ENCODE measurements around the gene LMOD3.
A peak's percentile ranks its signal among the peaks of the same experiment; 100 is the strongest.

Gene LMOD3

GRCh38 chr3:69120879-69121464, 1.4 kb downstream of the LMOD3 start:
- POLR2A ChIA-PET (ENCODE audit: low non-redundant PET) = no interaction called here
- CTCF ChIA-PET = interaction anchor here (0.6 to 1.2 kb wide), 10 partner anchors 19 to 1271 kb away, joined by 3 to 5 read pairs (median 4); no protein-coding TSS in a partner anchor
- TF ChIP-seq, protein P1, sequence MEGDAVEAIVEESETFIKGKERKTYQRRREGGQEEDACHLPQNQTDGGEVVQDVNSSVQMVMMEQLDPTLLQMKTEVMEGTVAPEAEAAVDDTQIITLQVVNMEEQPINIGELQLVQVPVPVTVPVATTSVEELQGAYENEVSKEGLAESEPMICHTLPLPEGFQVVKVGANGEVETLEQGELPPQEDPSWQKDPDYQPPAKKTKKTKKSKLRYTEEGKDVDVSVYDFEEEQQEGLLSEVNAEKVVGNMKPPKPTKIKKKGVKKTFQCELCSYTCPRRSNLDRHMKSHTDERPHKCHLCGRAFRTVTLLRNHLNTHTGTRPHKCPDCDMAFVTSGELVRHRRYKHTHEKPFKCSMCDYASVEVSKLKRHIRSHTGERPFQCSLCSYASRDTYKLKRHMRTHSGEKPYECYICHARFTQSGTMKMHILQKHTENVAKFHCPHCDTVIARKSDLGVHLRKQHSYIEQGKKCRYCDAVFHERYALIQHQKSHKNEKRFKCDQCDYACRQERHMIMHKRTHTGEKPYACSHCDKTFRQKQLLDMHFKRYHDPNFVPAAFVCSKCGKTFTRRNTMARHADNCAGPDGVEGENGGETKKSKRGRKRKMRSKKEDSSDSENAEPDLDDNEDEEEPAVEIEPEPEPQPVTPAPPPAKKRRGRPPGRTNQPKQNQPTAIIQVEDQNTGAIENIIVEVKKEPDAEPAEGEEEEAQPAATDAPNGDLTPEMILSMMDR (conservative IDR thresholded peaks at IDR 0.05; ENCODE audit: low read depth) = peak; percentile 92
- no peak overlapping the region for H3K27ac ChIP-seq
- DNase-seq (ENCODE audit: low spot score) = peak; percentile 31

GRCh38 chr3:69119681-69120080, 2.7 kb downstream of the LMOD3 start:
- ChIA-PET CTCF (interaction anchor here (0.7 kb wide), 1 partner anchor 27 kb away, joined by 3 read pairs; no protein-coding TSS in a partner anchor), POLR2A (ENCODE audit: low non-redundant PET) (no interaction called here)
- DNase-seq (ENCODE audit: low spot score) = no peak
- H3K27ac ChIP-seq = no peak overlapping the region
- TF ChIP-seq, protein P1 (conservative IDR thresholded peaks at IDR 0.05; ENCODE audit: low read depth) = no peak

- CTCF ChIA-PET = interaction anchor here (0.6 kb wide), 1 partner anchor 187 kb away, joined by 4 read pairs; no protein-coding TSS in a partner anchor
- DNase-seq (ENCODE audit: low spot score) = no peak
- POLR2A ChIA-PET (ENCODE audit: low non-redundant PET) = no interaction called here
- TF ChIP-seq, protein P1 (conservative IDR thresholded peaks at IDR 0.05; ENCODE audit: low read depth) = no peak
- no peak overlapping the region for H3K27ac ChIP-seq
Observed at GRCh38 chr3:69119138-69119537, 3.3 kb downstream of the LMOD3 start.

DNA sequence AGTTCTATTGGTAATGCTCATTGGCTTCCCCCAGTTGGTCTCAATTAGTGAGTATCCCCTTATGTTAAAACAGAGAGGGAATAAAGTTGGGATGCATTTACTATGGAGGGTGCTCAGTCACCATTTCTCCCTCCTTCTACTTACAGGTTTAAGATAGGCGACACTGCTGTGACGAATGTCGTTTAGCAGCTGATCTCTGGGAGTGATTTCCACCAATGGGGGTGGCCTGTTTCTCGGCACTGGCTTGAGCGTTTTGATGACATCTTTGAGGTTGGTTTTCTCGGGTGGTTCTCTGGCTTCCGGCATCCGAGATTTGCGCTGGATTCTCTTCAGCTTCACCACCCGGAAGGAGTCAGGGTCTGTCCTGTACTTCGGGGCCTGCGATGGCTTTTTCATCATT, 3.8 kb downstream of the LMOD3 start:
- no peak overlapping the region for H3K27ac ChIP-seq
- TF ChIP-seq, protein P1 (conservative IDR thresholded peaks at IDR 0.05; ENCODE audit: low read depth) = no peak
- no peak for DNase-seq (ENCODE audit: low spot score)
- CTCF ChIA-PET = interaction anchor here (0.6 kb wide), 1 partner anchor 187 kb away, joined by 4 read pairs; no protein-coding TSS in a partner anchor
- POLR2A ChIA-PET (ENCODE audit: low non-redundant PET) = no interaction called here

DNA sequence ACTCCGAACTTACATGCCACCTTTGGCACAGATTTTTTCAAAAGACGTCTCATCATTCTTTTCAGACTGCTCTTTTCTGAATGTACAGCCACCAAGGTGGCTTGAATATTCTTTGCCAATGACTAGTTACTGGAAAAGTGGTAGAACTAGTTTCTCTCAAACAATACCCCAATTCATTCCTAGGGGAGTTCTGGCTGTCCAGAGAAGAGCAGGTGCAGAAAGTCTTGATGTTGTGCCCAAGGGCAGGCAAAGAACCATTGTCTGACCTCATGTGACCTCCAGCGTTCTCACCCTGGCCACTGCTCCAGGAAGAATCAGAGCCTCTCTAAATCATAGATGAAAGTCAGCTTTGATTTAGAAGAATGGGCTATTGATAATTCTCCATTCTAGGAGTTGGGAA, 5.5 kb downstream of the LMOD3 start:
- no peak for DNase-seq (ENCODE audit: low spot score)
- POLR2A ChIA-PET (ENCODE audit: low non-redundant PET) = no interaction called here

GRCh38 chr3:69116162-69116561, 6.2 kb downstream of the LMOD3 start:
- TF ChIP-seq, protein P1 (conservative IDR thresholded peaks at IDR 0.05; ENCODE audit: low read depth) = no peak
- H3K27ac ChIP-seq = no peak overlapping the region
- ChIA-PET POLR2A (ENCODE audit: low non-redundant PET) (no interaction called here), CTCF (no interaction called here)
- no peak for DNase-seq (ENCODE audit: low spot score)

More for the DNA sequence above, 5.5 kb downstream of the LMOD3 start:
- TF ChIP-seq, protein P1 (conservative IDR thresholded peaks at IDR 0.05; ENCODE audit: low read depth) = no peak
- no peak overlapping the region for H3K27ac ChIP-seq
- CTCF ChIA-PET = no interaction called here

All from RWPE1 (cell line).